Measurements from ENCODE around the gene MRPL9.

DNA sequence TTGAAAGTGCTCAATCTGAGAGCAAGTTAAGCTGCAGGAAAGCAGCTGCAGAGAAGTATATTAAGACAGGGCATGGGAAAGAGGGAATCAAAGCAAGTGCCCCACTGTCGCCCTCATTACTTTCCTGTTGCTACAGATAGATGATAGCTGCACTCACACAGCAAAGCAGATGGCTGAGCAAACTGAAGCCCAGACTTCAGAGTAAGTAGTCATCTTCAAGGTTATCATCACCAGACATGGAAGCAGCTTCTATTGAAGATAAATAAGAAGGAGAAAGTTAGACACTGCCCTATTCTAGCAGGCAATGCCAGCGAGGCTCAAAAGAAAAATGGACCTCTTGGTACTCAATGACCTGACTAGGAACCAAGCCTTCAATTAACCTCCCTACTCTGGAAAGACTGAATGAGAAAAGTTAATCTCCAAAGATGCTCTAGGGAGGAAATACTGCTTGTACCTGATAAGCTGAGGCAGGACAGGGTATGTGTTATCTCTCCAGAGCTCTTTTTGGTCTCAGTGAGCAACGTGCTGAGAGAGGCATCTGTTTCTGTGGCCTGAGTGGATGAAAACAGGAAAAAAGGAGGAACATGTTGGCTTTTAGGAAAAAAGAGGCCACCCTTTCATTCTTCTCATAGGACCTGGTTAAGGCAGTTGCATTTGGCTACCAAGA, 11.1 kb upstream of the MRPL9 start:
- TF ChIP-seq ZNF274 (IDR thresholded peaks at IDR 0.05; ENCODE audit: low read depth, low read length) (no peak), SUZ12 (IDR thresholded peaks at IDR 0.05; ENCODE audit: extremely low read depth, insufficient read depth, insufficient read length) (no peak), YY1 (IDR thresholded peaks at IDR 0.05; ENCODE audit: insufficient read depth, insufficient read length) (no peak)

Data from NT2/D1 (cell line).